ENCODE results near the gene ST3GAL3.

DNA sequence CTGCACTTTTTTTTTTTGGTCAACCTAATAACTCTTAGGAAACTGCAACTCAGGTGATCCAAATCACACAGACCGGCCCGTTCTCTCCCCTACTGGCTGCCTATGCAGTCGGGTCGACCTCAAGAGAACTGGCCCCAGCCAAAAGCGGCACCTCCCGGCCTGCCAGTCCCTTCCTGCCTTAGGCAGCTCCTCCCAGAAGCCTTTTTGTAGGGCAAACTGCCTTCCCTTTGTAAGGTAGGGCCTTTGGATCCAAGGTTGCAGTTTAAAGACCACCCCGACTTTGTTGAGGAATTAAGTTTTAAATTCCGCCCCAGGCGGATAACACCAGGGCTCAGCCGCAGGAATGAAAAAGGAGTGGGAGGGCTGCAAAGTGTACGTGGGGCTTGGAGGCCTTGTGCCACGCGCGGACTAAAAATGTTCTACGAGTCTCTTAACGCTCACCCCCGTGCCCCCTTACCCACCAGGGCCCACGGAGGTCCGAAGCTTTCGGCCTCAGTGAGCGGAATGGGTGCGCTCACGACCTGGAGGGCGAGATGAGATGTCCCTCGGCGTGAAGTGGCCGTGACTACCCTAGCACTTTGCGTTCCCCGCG is 642 bp upstream of the ST3GAL3 start:
- TF ChIP-seq CTCF (conservative IDR thresholded peaks at IDR 0.05 in 1 of 2, IDR thresholded peaks at IDR 0.05 in 1 of 2; ENCODE audit: low read depth in 1 of 2, low read length in 2 of 2): no peak
- no peak for TF ChIP-seq EZH2 (IDR thresholded peaks at IDR 0.05; ENCODE audit: low read length, missing control alignments)
